Measurements from ENCODE around the gene SHC4.

SHC4 gene

DNA sequence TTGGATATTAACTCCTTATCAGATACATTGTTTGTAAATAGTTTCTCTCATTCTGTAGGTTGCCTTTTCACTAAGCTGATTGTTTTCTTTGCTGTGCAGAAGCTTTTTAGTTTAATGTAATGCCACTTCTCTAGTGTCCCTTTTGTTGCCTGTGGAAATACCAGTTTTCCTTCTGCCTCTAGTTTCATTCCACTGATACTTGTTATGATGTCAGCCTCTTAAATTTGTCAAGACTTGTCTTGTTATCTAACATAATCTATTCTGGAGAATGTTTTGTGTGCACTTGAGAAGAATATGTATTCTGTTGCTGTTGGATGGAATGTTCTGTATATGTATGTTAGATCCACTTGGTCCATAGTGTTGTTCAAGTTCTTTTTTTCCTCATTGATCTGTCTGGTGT is 134.8 kb downstream of the SHC4 start:
- Mint-ChIP-seq H3K36me3 (no peaks in the 10 kb centered on the region), H3K27me3 (peaks cover 17% of the 10 kb centered on the region), H3K4me3 (no peak overlapping the region), H3K4me1 (no peaks in the 10 kb centered on the region), H3K27ac (no peak overlapping the region), H3K9me3 (peaks cover 15% of the 10 kb centered on the region)
- ATAC-seq = no peak

DNA sequence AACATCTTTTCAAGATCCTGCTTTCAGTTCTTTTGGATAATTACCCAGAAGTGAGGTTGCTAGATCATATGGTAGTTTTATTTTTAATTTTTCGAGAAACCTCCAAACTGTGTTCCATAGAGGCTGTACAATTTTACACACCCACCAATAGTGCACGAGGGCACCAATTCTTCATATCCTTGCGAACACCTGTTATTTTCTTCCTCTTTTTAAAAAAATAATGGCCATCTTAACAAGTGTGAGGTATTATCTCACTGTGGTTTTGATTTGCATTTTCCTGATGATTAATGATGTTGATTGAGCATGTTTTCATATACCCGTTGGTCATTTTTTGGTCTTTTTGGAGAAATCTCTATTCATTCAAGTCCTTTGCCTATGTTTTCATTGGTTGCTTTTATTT is 135.2 kb downstream of the SHC4 start:
- Mint-ChIP-seq H3K4me1 (no peaks in the 10 kb centered on the region), H3K4me3 (no peak overlapping the region), H3K27ac (no peak overlapping the region), H3K27me3 (peaks cover 13% of the 10 kb centered on the region), H3K36me3 (no peaks in the 10 kb centered on the region), H3K9me3 (peaks cover 12% of the 10 kb centered on the region)
- ATAC-seq = no peak

DNA sequence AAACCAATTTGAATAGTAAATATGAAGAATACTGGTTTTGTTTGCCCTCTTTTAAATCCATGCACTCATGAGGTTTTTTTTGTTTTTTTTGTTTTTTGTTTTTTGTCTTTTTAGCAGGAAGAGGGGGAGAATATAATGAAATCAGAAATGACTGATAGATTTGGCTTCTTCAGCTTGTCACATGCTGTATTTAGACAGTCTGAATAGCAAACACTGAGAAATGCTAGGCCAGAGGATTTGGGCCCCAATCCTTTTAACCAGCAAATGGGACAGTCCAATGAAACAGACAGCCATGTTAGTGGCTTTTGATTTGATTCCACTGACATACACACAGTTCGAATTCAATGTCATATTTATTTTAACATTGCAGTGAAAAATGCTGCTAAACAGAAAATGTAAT is 138.6 kb downstream of the SHC4 start:
- Mint-ChIP-seq H3K9me3 (no peaks in the 10 kb centered on the region), H3K27me3 (peaks cover 13% of the 10 kb centered on the region), H3K36me3 (no peaks in the 10 kb centered on the region), H3K4me1 (no peaks in the 10 kb centered on the region), H3K27ac (no peak overlapping the region), H3K4me3 (no peak overlapping the region)
- no peak for ATAC-seq

DNA sequence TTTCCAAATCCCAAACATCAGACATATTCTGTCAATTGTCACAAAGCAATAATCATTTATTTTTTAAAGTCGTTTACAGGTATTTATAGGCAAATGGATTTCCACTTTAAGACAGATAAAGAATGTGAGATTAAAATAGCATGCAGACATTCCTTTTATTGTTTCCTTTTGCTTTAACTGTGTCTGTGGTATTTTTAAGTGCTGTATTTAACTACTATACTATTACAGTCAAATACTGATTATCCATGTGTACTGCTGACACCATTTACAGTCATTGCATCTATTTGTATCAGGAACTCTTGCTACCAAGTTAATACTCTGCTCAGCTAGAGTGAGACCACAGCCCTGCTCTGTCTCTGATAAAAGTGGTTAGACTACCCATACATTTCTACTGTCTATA is 140.0 kb downstream of the SHC4 start:
- no peaks in the 10 kb centered on the region for H3K36me3 Mint-ChIP-seq
- no peak overlapping the region for H3K4me3 Mint-ChIP-seq
- no peak for ATAC-seq
- H3K27me3 Mint-ChIP-seq = peaks cover 13% of the 10 kb centered on the region
- H3K27ac Mint-ChIP-seq = no peak overlapping the region
- H3K9me3 Mint-ChIP-seq = no peaks in the 10 kb centered on the region
- no peaks in the 10 kb centered on the region for H3K4me1 Mint-ChIP-seq

DNA sequence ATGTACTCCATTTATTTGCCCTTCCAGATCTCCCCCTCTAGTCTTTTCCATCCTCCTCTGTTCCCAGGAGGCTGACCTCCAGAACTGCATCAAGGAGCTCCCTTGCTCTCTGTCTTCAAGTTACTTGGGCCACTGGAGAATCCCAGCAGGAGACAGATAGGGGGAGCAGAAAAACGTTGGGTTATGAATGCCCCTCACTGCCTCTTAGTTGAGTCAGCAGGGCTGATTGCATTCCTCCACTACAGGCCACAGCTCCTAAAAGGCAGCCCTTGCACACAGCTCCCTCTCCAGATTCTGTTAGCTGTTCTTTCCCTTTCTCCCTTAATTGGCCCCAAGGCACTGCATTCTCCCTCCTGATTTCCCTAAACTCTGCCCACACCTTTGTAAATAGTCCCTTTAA is 140.5 kb downstream of the SHC4 start:
- H3K27me3 Mint-ChIP-seq = peaks cover 13% of the 10 kb centered on the region
- no peaks in the 10 kb centered on the region for H3K4me1 Mint-ChIP-seq
- H3K36me3 Mint-ChIP-seq = no peaks in the 10 kb centered on the region
- no peaks in the 10 kb centered on the region for H3K9me3 Mint-ChIP-seq
- no peak overlapping the region for H3K27ac Mint-ChIP-seq
- H3K4me3 Mint-ChIP-seq = no peak overlapping the region
- ATAC-seq = no peak

DNA sequence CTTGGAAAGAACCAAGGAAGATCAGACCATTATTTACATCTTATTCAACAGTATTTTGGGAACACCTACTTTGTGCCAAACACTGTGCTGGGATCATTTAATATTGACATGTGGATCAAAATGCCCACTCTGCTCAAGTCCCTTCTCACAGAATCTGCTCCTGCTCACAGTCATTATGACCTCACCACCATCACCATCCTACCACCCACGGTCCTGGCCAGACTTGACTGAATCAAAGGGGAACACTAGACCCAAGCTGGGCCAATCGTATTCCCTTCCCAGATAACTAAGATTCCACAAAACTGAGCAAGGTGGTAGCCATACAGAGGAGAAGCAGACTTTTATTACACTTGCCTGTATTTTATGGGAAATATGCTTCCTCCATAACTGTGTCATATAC is 149.4 kb downstream of the SHC4 start:
- no peak overlapping the region for H3K4me3 Mint-ChIP-seq
- peaks cover 20% of the 10 kb centered on the region for H3K4me1 Mint-ChIP-seq
- no peak overlapping the region for H3K27ac Mint-ChIP-seq
- ATAC-seq = no peak
- no peaks in the 10 kb centered on the region for H3K36me3 Mint-ChIP-seq
- H3K27me3 Mint-ChIP-seq = no peaks in the 10 kb centered on the region
- no peaks in the 10 kb centered on the region for H3K9me3 Mint-ChIP-seq

DNA sequence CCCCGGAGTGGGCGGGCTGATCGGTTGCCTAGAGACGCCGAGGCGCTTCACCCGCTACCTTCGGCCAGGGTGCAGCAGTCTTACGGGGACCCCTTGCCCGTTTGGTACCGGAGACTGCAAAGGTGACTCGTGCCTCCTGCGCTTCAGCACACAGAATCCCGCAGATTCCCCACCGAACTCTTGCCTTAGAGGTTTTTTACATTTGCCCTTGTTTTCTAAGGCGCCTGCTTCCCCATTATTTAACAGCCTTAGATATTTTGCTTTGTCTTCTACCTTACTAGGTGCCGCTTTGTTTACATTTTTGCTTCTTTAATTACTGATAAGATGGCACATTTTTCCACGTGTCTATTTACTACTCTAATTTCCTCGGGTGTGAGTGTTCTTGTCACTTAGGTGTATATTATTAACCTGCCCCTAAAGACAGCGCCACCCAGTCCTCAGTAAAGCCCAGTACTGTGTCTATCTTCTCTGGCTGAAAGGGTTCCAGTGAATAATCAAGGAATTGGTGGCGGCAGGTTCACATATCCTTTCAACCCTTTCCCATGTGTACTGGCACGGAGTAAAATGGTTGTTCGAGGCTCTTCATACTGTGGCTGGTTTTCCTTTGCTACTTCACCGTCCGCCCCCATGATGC is 152.3 kb downstream of the SHC4 start:
- H3K27me3 Mint-ChIP-seq = no peaks in the 10 kb centered on the region
- H3K4me1 Mint-ChIP-seq = peaks cover 28% of the 10 kb centered on the region
- no peaks in the 10 kb centered on the region for H3K36me3 Mint-ChIP-seq
- peak overlapping the region; percentile 92 for H3K27ac Mint-ChIP-seq
- H3K9me3 Mint-ChIP-seq = no peaks in the 10 kb centered on the region
- no peak for ATAC-seq
- H3K4me3 Mint-ChIP-seq = peak overlapping the region; percentile 98

DNA sequence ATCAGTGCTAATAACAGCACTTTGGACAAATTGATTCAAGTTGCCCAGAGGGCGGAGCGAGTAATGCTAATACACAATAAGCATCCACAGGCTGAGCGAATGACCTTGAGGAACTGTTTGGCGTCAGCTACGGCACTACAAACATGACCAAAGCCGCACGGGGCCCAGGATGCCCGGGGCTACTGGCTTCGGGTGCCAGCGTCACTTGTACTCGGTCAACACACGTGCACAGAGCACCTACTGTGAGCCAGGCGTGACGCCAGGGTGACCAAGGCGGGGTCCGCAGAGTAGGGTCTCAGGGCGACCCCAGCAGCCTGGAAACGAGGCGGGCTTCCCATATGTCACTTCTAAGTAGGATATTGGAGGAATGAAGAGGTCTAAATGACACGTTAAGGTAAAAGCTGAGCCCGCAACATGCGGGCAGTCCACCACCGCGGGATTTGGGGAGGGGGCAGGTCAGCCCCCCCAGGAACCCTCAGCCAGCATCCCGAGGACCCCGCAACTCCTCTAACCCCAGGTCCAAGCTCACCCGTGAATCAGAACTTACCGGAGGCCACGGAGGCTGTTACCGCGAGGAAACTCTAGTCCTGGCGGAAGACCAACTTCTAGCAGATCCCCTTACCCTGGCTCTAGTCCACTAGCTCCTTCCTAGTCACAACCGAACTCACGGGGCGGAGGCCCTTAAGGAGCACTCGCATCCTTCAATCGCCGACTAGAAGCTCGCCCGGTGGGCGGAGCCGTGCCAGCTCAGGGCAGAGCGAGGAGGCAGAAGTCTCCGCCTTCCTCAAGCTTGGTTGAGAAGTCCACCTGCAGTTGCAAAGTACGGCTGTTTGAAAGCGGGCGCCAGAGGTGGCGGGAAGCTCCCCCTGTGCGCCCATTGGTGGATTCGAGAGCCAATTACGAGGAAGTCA is 153.1 kb downstream of the SHC4 start, which contains the start of gene CEP152:
Gene CEP152, minus strand, starts transcription at position 656 of the 911 bp plus-strand sequence. CDS start 5,420 bp downstream, outside the sequence.
- Mint-ChIP-seq H3K4me3 (peak within 1 kb of the TSS; percentile 98), H3K27me3 (no peaks in the 10 kb centered on the region), H3K9me3 (no peaks in the 10 kb centered on the region), H3K4me1 (peaks cover 36% of the 10 kb centered on the region), H3K36me3 (peaks cover under 1% of the 10 kb centered on the region), H3K27ac (peak within 1 kb of the TSS; percentile 92)
- peak; percentile 99 for ATAC-seq

DNA sequence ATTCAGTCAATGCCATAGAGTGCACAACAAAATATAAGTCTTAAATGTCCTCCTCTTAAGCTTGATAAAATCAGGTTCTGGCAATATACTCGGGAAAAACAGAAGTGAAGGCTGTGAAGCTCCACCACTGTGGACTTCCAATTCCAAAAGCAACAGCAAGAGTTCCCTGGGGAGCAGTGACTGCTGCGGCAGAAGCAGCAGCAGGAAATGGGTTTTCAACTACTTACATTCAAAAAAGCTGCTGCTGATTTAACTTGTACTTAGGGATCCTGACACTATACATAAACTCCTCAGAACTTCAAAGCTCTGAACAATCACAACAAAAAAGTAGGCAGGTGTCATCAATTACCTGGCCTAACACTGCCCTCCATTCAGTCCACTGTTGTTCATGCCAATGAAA is 157.6 kb downstream of the SHC4 start:
- no peak for ATAC-seq
- Mint-ChIP-seq H3K9me3 (no peaks in the 10 kb centered on the region), H3K27ac (peak overlapping the region; percentile 19), H3K4me1 (peaks cover 32% of the 10 kb centered on the region), H3K27me3 (no peaks in the 10 kb centered on the region), H3K4me3 (no peak overlapping the region), H3K36me3 (peaks cover 22% of the 10 kb centered on the region)

DNA sequence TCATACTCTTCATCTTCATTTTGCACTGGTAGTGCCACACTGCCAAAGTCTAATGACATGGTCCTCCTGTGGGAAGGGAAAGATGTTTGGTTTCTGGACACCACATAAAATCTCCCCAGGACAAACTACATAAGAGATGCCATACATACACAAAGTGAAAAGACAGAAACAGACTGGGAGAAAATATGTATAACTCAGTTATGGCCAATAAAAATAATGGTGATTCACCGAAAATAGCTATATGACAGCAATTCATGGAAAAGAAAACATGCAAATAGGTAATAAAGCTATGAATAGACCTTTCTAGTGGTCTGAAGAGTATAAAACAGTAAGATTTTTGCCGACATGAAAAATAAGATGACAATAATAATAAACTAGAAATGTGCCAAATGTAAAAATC is 158.1 kb downstream of the SHC4 start:
- Mint-ChIP-seq H3K36me3 (peaks cover 22% of the 10 kb centered on the region), H3K4me1 (peaks cover 32% of the 10 kb centered on the region), H3K27ac (peak overlapping the region; percentile 19), H3K9me3 (no peaks in the 10 kb centered on the region), H3K4me3 (no peak overlapping the region), H3K27me3 (no peaks in the 10 kb centered on the region)
- ATAC-seq = no peak

DNA sequence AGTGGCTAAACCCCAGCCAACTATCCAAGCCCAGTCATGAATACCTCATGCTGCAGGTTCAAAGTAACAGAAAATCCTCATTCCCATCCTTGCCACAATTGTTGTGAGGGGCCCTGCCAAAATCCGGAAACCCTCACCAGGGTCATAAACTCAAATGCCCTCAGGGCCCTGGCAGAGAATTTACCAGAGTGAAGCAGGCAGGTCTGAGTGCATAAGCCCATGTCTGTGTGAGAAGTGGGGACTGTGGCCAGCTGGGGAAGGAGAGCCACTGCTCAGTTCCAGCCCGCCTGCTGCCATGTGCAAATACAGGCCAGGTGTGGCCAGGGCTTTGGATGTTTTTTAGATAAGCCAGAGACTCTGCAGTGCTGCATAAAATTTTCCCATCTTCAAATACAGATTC is 159.8 kb downstream of the SHC4 start:
- Mint-ChIP-seq H3K27ac (no peak overlapping the region), H3K9me3 (no peaks in the 10 kb centered on the region), H3K4me3 (no peak overlapping the region), H3K4me1 (peaks cover 24% of the 10 kb centered on the region), H3K27me3 (no peaks in the 10 kb centered on the region), H3K36me3 (peaks cover 27% of the 10 kb centered on the region)
- no peak for ATAC-seq

DNA sequence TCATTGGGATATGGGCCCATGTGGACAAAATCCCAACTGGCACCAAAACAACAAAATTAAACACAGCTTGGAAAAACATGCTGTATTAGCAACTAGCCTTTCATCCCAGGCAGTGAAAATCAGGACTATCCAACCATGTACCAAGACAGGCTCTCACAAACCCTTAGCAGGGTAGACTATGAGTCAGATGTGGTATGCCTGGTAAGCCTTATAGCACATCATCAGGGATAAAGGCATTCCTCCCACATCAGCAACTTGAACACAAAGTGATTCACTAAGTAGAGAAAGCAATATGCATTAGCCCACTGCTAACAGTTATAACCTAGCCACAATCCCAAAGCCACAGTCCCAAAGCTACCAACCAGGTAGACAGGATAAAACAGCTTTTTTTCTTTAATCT is 160.9 kb downstream of the SHC4 start:
- Mint-ChIP-seq H3K4me3 (no peak overlapping the region), H3K27ac (no peak overlapping the region), H3K36me3 (peaks cover 27% of the 10 kb centered on the region), H3K9me3 (no peaks in the 10 kb centered on the region), H3K27me3 (no peaks in the 10 kb centered on the region), H3K4me1 (peaks cover 24% of the 10 kb centered on the region)
- no peak for ATAC-seq

DNA sequence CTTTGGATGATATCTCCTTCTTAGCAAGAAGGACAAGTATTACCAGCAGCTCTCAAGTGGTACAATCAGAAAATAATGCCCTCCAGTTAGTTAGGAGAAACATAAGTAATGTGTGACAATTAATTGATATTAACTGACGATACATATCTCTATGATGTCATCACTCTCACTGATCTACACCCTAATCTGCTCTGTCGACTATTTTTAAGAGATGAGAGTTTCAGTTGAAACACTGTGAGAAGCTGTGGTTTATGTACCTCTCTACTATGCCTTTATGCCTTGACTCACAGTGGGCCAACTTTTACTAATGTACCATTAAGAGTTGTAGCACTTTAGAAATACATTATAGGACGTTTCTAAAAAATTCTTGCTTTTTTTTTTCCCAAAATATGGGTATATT is 161.5 kb downstream of the SHC4 start:
- H3K27me3 Mint-ChIP-seq = no peaks in the 10 kb centered on the region
- no peak overlapping the region for H3K27ac Mint-ChIP-seq
- ATAC-seq = no peak
- no peak overlapping the region for H3K4me3 Mint-ChIP-seq
- no peaks in the 10 kb centered on the region for H3K9me3 Mint-ChIP-seq
- peaks cover 24% of the 10 kb centered on the region for H3K4me1 Mint-ChIP-seq
- H3K36me3 Mint-ChIP-seq = peaks cover 31% of the 10 kb centered on the region

DNA sequence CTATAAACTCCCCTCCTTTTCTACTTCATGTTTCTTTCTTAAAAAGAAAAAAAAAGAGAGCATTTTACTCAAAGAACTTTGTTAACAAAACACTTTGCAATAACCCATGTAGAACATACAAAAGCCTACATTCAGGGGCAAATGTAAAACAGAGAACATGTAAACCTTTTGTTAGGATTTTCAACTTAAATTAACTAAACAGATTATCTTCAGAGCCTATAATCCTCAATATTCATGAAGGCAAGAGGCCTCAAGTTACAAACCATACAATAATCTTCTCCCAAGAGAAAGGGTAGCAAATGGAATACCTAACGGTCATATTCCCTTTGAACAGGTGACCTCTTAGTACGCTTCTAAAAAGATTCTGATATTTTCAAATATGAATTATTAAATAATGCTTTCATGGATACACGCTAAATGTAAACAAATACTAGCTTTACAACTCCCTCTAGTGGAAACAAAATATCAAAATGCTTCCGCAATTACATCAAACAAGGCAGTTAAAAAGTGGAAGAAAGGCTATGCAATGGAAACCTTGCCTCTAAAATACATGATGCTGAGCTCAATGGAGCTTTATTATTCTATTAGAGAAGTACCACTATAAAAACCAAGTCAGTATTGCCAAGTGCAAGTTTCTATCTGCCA is 162.8 kb downstream of the SHC4 start:
- H3K36me3 Mint-ChIP-seq = peaks cover 40% of the 10 kb centered on the region
- no peaks in the 10 kb centered on the region for H3K9me3 Mint-ChIP-seq
- H3K4me3 Mint-ChIP-seq = no peak overlapping the region
- no peaks in the 10 kb centered on the region for H3K27me3 Mint-ChIP-seq
- peaks cover 11% of the 10 kb centered on the region for H3K4me1 Mint-ChIP-seq
- ATAC-seq = no peak
- H3K27ac Mint-ChIP-seq = no peak overlapping the region

DNA sequence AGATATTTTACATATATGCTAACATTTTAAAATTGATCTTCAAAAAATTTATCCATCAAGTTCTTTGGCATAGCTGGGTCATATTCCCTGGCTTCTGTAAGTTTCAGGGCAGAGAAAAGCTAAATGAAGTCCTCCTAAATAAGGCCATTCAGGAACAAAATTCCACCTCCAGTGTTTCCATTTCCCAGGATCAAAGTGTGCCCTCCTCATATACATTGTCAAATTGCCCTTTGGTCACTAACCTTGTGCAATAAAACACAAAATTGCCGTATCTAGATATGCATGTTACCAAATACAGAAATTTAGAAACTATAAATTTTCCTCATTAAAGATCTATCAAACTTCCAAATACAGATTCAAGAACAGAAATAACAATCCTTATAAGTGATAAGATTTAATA is 163.5 kb downstream of the SHC4 start:
- Mint-ChIP-seq H3K4me1 (peaks cover 4% of the 10 kb centered on the region), H3K27ac (no peak overlapping the region), H3K4me3 (no peak overlapping the region), H3K36me3 (peaks cover 36% of the 10 kb centered on the region), H3K27me3 (no peaks in the 10 kb centered on the region), H3K9me3 (no peaks in the 10 kb centered on the region)
- no peak for ATAC-seq
